DMS53 treated with DMSO at 0.1 percent for 48 hours (cell line): ENCODE measurements around the gene FLNB.
"Not testable (repeated sequence)": the region's sequence is repeated elsewhere in the genome, so short reads cannot be mapped to it uniquely, and the experiment has no call there.

Experiments used
- DNase-seq: peaks from one replicate; lab custom pipeline; 2025; ENCODE audit not compliant: unreplicated experiment; lab: John Stamatoyannopoulos, UW

The FLNB gene

DNA sequence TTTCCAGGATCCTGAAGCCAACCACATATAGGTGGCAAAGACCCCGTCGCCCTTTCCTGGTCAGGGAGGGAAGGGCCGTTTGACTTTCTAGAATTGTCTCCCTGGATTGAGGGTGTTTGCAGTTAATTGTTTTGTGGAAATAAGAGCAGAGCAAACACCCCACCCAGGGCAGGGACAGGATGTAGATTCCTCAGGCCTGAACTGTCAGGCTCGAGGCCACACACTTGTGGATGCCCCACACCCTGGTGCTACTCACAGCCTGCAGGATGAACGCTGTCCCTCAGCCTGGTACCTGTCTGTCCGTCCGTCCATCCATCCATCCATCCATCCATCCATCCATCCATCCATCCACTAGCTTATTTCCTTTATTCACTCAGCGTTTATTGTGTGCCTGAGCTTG is 29.9 kb upstream of the FLNB start:
- DNase-seq: no peak

- no peak for DNase-seq
These were observed 27.8 kb upstream of the FLNB start for GRCh38 chr3:57980416-57980815.

GRCh38 chr3:57981483-57982087 is 26.6 kb upstream of the FLNB start:
- DNase-seq: no peak

DNA sequence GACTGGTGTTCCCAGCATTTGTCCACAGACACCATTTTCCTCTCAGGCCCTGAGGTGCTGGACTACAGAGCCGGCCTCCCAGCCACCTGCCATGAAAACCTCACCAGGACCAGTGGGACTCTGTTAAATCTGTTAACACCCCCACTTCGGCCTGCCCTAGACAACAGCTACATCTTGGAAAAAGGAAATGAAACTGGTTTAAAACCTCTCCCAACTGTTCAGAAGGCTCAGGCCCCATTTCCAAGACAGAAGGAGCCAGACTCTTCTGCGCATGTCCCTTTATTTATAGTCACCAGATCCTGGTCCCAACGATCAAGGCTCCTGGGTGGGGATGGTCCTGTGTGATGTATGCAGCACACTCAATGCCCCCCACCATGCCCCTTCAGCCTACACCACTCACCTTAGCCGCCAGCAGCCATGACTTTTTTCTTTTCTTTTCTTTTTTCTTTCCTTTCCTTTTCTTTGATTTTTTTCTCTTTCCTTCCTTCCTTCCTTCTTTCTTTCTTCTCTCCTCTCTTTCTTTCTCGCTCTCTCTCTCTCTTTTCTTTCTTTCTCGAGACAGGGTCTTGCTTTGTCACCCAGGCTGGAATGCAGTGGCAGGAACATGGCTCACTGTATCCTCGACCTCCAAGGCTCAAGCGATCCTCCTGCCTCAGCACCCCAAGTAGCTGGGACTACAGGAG is 25.5 kb upstream of the FLNB start:
- no peak for DNase-seq

DNA sequence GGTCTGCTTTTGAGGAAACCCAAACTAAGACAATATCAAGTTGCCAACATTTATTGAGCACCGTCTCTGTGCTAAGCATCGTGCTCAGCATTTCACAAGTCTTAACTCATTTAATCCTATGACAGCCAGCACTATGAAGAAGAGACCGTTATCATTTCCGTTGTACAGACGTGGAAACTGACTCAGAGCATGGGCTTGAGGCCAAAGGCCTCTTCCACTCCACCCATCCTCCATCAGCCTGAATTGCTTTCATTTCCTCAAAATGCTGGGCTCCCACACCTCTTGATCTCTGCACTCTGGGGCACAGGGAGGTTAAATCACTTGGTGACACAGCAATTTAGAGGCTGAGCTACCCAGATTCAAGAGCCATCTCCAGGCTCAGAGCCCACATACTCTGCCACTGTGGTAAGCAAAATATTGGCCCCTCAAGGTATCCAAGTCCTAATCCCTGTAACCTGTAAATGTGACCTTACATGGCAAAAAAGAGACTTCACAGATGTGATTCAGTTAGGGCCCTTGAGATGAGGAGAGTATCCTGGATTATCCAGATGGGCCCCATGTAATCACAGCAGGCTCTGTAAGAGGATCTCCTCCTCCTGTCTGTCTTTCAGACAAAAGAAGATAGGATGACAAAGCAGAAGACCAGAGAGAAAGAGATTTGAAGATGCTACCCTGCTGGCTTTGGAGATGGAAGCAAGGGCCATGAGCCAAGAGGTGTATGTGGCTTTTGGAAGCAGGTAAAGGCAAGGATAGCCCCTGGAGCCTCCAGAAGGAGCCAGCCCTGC is 24.3 kb upstream of the FLNB start:
- DNase-seq: peak; percentile 22

DNA sequence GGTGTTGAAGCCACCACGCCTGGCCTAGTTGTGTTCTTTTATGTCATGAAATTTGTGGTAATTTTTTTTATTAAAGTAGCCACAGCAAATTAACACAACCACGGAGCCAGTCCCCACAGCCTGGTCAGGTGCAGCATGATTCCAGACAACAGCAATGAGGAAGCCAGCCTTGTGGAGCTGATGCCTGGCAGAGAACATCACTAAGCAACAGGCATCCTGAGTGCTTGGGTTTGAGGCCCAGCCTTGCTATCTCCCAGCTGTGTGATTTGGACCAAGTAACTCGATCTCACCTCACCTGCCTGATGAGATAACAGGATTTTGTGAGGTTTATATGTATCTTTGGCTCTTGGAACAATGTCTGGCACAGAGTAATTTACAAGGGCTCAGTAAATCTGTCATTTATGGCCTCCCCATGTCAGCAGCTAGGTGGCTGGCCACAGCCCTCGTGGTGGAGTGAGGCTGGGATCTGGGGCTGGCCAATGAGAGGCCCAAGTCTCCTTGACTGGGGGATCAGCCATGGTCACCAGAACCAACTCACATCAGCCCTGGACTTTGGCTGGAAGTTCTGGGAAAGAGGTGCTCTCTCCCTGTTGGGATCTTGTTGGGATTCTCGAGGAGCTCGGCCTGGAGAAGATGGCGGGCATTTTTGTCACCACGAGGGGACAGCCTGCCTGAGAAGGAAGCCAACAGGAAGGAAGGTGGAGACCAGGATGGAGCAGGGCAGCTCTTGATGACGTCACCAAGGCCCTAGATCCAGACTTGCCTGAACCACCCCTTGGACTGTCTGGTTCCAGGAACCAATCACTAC is 22.8 kb upstream of the FLNB start:
- DNase-seq: no peak

DNA sequence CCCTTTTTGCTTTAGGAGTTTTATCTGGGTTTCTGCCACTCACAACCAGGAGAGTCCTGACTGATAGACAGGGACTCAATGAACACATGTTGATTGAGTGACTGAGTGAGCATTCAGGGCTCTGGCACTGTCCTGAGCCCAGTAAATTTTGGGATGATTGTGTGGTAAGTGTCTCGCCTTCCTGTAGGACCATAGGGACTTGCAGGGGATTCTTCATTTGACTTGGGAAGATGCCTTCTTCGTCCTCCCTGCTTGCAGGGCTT is 22.3 kb upstream of the FLNB start:
- DNase-seq: no peak

DNA sequence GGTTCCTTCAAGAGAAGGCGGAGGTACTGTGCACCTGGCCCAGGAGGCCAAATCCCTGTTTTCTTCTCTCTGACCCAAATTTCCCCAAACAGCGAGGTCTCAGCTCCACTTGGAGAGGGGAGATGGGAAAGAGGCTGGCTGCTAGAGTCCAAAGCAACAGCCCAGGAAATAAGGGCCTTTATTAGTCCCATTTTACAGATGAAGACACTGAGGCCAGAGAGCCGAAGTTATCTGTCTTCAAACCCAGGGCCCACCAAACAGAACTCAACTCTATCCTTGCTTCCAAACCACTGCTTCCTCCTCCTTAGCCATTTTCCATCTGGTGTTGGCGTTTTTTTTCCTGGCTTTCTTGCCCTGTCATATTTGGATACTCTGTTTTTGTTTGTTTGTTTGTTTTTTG is 22.0 kb upstream of the FLNB start:
- DNase-seq: no peak

DNA sequence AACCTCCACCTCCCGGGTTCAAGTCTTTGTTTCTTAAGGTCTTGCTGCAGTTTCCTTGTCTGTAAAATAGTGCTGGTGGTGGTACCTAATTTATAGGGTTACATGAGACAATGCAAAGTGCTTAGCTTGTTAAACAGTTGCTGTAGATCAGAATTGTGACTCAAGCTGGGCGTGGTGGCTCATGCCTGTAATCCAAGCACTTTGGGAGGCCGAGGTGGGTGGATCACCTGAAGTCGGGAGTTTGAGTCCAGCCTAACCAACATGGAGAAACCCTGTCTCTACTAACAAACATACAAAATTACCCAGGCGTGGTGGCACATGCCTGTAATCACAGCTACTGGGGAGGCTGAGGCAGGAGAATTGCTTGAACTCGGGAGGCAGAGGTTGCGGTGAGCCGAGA is 19.0 kb upstream of the FLNB start:
- not testable (repeated sequence) for DNase-seq

DNA sequence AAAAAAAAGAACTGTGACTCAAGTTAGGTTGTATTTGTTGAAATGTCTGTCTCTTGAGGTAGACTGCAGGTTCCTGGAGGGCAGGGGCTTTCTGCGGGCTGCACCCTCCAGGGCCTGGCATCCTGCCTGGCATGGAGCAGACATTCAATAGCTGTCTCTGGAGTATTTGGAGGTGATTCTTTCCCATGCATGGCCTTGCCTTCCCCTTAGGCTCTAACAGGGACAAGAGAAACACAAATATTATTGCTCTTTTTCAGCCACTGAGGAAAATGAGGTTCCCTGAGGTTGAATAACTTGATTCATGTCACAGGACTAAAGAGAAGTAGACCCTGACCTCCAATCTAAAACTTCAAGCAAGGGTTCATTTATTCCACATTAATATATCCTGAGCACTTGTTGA is 18.6 kb upstream of the FLNB start:
- no peak for DNase-seq

- no peak for DNase-seq
These were observed 15.6 kb upstream of the FLNB start for GRCh38 chr3:57992452-57993213.

DNA sequence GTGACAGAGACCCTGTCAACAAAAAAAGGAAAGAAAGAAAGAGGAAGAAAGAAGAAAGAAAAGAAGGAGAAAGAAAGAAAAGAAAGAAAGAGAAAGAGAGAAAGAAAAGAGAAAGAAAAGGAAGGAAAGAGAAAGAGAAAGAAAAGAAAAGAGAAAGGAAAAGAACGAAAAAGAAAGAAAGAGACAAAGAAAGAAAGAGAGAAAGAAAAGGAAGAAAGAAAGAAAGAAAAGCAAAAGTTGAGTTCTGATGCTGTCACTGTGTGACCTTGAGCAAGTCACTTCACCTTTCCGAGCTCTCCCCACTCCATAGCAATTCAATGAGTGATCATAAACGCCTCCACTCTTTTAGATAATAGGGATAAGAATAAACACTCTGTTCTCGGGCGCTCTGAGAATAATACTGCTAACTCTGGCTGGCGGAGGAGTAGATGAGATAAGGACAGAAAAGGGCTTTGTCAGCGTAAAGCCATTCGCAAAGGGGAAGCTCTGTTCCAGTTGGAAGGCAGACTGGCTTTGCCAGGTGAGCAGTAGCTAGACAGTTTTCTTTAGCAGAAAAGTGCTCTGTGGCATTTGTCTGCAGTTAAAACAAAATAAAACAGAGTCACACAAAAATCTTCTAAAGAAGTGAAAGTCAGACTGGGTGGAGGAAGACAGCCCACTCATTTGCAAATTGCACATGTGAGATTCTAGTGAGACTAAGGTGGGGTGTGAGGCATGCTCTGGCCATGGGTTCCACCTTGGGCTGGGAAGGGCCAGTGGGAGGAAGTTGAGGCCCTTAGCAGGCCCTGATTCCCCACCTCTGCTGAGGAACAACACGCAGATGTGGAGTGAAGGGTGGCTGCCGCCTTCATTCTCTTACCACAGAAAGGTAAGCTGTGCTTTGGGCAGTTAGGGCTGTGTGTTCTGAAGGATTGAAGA is 9.6 kb upstream of the FLNB start:
- DNase-seq: no peak

DNA sequence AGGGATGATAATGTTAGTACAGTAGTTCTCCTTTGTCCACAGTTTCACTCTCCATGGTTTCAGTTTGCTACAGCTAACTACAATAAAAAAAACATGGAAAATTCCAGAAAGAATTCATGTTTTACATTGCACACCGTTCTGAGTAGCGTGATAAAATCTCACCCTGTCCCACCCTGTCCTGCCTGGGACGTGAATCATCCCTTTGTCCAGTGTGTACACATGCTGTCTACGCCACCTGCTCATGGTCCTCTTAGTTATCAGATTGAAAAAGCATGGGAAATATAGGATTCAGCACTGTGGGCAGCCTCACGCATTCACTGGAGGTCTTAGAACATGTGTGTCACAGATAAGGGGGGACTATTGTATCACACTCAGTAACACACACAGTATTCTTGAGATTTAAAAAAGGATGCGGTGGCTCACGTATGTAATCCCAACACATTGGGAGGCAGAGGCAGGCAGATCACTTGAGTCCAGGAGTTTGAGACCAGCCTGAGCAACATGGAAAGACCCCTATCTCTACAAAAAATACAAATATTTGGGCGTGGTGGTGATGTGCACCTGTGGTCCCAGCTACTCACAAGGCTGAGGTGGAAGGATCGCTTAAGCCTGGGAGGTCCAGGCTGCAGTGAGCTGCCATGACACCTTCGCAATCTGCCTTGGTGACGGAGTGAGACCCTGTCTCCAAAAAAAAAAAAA is 8.7 kb upstream of the FLNB start:
- no peak for DNase-seq

DNA sequence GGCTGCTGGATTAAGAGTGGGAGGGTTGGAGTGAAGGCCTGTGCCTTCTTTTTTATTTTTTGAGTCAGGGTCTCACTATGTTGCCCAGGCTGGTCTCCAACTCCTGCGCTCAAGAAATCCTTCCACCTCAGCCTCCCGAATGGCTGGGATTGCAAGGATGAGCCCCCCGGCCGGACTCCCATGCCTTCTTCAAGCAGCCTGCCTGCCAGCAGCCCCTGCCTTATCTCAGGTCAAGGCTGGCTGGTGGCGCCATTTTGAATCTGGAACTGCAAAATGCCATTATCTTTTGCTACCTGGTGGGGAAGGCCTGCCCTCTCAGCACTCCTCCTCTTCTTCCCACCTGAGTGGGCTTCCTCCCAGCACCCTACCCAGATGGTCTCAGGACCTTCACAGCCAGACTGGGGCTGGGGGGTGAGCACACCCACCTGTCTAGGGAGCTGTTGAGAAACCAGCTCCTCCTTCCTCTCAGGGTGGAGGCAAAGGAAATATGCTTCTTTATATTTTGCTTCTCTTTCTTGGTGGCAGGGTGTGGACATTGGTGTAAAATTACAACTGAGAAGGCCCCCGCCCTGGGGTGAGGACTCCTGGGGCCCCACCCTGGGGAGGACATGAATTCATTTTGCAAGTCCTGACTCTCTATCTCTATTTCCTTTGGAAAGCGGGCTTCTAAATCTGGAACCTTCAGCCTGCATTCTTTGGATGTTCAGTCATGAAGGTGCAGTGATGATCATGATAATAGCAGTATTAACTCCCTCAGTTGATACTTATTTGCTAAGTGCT is 7.7 kb upstream of the FLNB start:
- no peak for DNase-seq

- no peak for DNase-seq
These were observed 7.1 kb upstream of the FLNB start for GRCh38 chr3:58001086-58001467.

- DNase-seq: no peak
These were observed 6.2 kb upstream of the FLNB start for GRCh38 chr3:58001979-58002378.

DNA sequence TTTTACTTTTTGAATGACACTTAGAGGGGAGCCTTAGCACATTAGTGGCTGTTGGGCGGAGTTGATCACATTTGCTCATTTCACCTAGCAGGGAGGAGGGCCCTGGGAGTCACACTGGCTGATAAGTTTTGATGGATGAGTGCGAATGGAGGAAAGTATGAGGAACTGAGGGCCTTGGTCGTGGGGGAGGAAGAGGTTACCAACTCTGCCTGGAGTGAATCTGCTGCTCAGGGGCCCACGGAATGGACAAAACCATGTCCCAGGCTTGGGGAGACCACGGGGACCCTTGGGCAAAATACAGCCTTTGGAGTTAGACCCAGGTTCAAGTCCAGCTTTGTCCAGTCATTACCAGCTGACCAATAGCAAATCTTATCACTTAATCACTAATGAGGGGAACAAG is 5.1 kb upstream of the FLNB start:
- no peak for DNase-seq

- DNase-seq: no peak
These were observed 3.2 kb upstream of the FLNB start for GRCh38 chr3:58004973-58005372.

GRCh38 chr3:58005669-58006068 is 2.6 kb upstream of the FLNB start:
- no peak for DNase-seq
